HEK293 (cell line): ENCODE data around the gene WDTC1.

Source experiments
- SETDB1 ChIP-seq: IDR thresholded peaks from one replicate; pipeline ENCODE4 v1.6.1; 2017; ENCODE audit warnings: mild to moderate bottlenecking, low read length, moderate library complexity, mixed read lengths; ENCODE audit not compliant: insufficient read length
- ZNF362 ChIP-seq: fragments of 450-650 bp; formaldehyde crosslinking; IDR thresholded peaks from 2 replicates; pipeline ENCODE4 v1.5.1; 2016; ENCODE audit warnings: missing biosample characterization, missing genetic modification characterization
- TF ChIP-seq, protein P1 (sequence below): fragments of 450-650 bp; formaldehyde crosslinking; IDR thresholded peaks from 2 replicates; pipeline ENCODE4 v1.5.1; 2016; ENCODE audit warnings: missing biosample characterization, missing genetic modification characterization

- TF ChIP-seq, protein P1, sequence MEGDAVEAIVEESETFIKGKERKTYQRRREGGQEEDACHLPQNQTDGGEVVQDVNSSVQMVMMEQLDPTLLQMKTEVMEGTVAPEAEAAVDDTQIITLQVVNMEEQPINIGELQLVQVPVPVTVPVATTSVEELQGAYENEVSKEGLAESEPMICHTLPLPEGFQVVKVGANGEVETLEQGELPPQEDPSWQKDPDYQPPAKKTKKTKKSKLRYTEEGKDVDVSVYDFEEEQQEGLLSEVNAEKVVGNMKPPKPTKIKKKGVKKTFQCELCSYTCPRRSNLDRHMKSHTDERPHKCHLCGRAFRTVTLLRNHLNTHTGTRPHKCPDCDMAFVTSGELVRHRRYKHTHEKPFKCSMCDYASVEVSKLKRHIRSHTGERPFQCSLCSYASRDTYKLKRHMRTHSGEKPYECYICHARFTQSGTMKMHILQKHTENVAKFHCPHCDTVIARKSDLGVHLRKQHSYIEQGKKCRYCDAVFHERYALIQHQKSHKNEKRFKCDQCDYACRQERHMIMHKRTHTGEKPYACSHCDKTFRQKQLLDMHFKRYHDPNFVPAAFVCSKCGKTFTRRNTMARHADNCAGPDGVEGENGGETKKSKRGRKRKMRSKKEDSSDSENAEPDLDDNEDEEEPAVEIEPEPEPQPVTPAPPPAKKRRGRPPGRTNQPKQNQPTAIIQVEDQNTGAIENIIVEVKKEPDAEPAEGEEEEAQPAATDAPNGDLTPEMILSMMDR, result no peak
- TF ChIP-seq SETDB1 (no peak), ZNF362 (no peak)
Measured at GRCh38 chr1:27257155-27257554, 22.7 kb downstream of the WDTC1 start.
